Transverse colon (tissue), 3 donors: ENCODE results near the gene GMEB2.

ENCODE experiments used
- EP300 ChIP-seq: sonication (generic); formaldehyde crosslinking; IDR thresholded peaks from one replicate; pipeline ENCODE4 v1.6.1; 2017; ENCODE audit warnings: antibody characterized with exemption, low read depth
- TF ChIP-seq, protein P1 (sequence below), 5 experiments: fragments of 200-600 bp in 3 of 5; fragments of 450-650 bp in 2 of 5; sonication (generic) in 3 of 5; IDR thresholded peaks; 1 replicate in 2 of 5; 2 replicates in 3 of 5; pipeline ENCODE4 v1.5.1; 2016 to 2017; ENCODE audit warnings: antibody characterized with exemption in 5 of 5, inconsistent platforms in 3 of 5, mild to moderate bottlenecking in 2 of 5, moderate library complexity in 1 of 5

DNA sequence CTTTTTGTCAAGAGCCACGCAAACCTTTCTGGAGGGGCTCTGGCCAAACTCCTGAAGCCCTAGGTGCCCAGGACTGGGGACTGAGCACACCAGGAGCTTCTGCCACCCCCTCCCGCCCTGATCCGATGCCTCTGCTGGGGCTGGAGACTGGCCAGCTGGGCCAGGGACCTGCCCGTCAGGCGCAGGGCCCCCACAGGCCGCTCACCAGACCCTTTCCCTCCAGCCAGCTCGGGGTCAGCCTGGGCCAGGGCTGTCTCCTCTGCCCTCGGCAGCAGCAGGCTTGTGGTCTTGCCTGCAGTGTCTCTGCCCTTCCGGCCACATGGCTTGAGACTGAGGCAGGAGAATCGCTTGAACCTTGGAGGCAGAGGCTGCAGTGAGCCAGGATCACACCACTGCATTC is 45.8 kb upstream of the GMEB2 start:
- TF ChIP-seq, protein P1, sequence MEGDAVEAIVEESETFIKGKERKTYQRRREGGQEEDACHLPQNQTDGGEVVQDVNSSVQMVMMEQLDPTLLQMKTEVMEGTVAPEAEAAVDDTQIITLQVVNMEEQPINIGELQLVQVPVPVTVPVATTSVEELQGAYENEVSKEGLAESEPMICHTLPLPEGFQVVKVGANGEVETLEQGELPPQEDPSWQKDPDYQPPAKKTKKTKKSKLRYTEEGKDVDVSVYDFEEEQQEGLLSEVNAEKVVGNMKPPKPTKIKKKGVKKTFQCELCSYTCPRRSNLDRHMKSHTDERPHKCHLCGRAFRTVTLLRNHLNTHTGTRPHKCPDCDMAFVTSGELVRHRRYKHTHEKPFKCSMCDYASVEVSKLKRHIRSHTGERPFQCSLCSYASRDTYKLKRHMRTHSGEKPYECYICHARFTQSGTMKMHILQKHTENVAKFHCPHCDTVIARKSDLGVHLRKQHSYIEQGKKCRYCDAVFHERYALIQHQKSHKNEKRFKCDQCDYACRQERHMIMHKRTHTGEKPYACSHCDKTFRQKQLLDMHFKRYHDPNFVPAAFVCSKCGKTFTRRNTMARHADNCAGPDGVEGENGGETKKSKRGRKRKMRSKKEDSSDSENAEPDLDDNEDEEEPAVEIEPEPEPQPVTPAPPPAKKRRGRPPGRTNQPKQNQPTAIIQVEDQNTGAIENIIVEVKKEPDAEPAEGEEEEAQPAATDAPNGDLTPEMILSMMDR (IDR thresholded peaks at IDR 0.05): no peak
- TF ChIP-seq EP300: no peak
